HG03103 (cell line): ENCODE results near the gene IGFBP4.

ENCODE experiments used
- ATAC-seq: cut with Tn5 transposase; IDR thresholded peaks from one replicate; pipeline ENCODE4 v1.9.1; 2021; ENCODE audit warnings: low read depth; ENCODE audit not compliant: unreplicated experiment

The IGFBP4 gene

GRCh38 chr17:40469805-40470675 is 26.8 kb downstream of the IGFBP4 start:
- no peak for ATAC-seq

GRCh38 chr17:40470932-40471828 is 27.9 kb downstream of the IGFBP4 start:
- ATAC-seq, result no peak

GRCh38 chr17:40471846-40472732 is 28.8 kb downstream of the IGFBP4 start:
- ATAC-seq, result no peak

- ATAC-seq, result no peak
These were observed 29.6 kb downstream of the IGFBP4 start for GRCh38 chr17:40472733-40473452.

GRCh38 chr17:40473573-40474365 is 30.5 kb downstream of the IGFBP4 start:
- ATAC-seq, result no peak

GRCh38 chr17:40474419-40475002 is 31.3 kb downstream of the IGFBP4 start:
- ATAC-seq, result no peak

GRCh38 chr17:40475234-40475908 is 32.1 kb downstream of the IGFBP4 start:
- ATAC-seq, result no peak

- no peak for ATAC-seq
These were observed 34.5 kb downstream of the IGFBP4 start for GRCh38 chr17:40477796-40478195.

GRCh38 chr17:40478486-40478885 is 35.2 kb downstream of the IGFBP4 start:
- ATAC-seq, result no peak

- no peak for ATAC-seq
These were observed 36.7 kb downstream of the IGFBP4 start for GRCh38 chr17:40479754-40480480.

GRCh38 chr17:40480501-40481003 is 37.3 kb downstream of the IGFBP4 start:
- ATAC-seq, result no peak

- ATAC-seq, result no peak
These were observed 37.9 kb downstream of the IGFBP4 start for GRCh38 chr17:40481106-40481505.

GRCh38 chr17:40482722-40483121 is 39.5 kb downstream of the IGFBP4 start:
- no peak for ATAC-seq

GRCh38 chr17:40483679-40484078 is 40.4 kb downstream of the IGFBP4 start:
- no peak for ATAC-seq

GRCh38 chr17:40484285-40484972 is 41.2 kb downstream of the IGFBP4 start:
- ATAC-seq, result no peak

GRCh38 chr17:40484973-40485530 is 41.8 kb downstream of the IGFBP4 start:
- ATAC-seq, result no peak
